ENCODE data around the gene CEP44.
A peak's percentile ranks its signal among the peaks of the same experiment; 100 is the strongest.

- TF ChIP-seq POLR2A (IDR thresholded peaks at IDR 0.05; ENCODE audit: low read depth, low read length), result peak; percentile 45; the same call in 1 of the 2 replicates
- no peak for TF ChIP-seq POLR2AphosphoS5 (IDR thresholded peaks at IDR 0.05; ENCODE audit: low read depth, low read length)
- no peak for TF ChIP-seq TAF1 (IDR thresholded peaks at IDR 0.05; ENCODE audit: low read depth, low read length)
- no peak for TF ChIP-seq PAX5 (IDR thresholded peaks at IDR 0.05; ENCODE audit: insufficient read depth, low read length, severe bottlenecking)
Measured at GRCh38 chr4:174282836-174283506, 740 bp upstream of the CEP44 start.
